HG03520 (cell line): ENCODE measurements around the gene IRAK1.

Experiments used
- ATAC-seq: cut with Tn5 transposase; IDR thresholded peaks from one replicate; pipeline ENCODE4 v1.9.1; 2021; ENCODE audit warnings: mild to moderate bottlenecking, moderate library complexity; ENCODE audit not compliant: unreplicated experiment

Gene IRAK1

DNA sequence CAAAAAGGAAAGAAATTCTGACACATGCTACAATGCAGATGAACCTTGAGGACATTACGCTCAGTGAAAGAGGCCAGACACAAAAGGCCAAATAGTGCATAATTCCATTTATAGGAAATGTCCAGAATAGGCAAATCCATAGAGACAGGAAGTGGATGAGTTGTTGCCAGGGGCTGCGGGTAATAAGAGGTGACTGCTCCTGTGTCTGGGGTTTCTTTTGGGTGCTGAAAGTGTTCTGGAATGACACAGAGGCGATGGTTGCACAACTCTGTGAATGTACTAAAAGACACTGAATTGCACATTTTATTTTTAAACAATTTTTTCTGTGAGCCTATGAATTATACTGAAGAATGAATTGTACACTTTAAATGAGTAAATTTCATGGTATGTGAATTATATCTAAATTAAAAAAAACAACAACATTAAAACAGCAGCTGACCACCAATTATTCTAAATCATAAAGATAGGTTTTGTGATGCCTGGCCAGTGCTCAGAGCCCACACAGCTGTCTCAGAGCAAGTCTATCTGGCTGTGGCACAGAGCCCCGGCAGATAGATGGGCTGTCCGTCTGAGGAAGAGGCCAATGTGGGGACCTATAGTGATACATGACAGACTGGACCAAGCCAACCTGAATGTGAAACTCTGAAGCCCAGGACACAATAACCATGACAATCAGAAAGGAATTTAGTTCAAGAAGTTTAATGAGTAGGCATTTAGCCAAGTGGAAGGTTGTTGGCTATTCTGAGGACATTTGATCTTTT, 23.5 kb upstream of the IRAK1 start:
- ATAC-seq: no peak

DNA sequence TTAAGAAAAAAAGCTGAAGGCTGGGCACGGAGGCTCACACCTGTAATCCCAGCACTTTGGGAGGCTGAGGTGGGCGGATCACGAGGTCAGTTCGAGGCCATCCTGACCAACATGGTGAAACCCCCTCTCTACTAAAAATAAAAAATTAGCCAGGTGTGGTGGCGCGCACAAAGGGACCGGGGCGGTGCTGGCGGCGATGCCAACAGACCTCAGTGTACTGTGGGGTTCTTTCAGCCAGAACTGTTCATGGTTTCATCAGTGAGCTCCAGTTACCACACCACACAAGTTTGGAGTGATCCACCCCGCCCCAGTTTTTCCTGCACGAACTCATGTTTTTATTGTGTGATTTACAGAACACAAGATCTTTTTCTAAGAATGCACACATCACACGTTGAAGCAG, 21.2 kb upstream of the IRAK1 start:
- no peak for ATAC-seq

DNA sequence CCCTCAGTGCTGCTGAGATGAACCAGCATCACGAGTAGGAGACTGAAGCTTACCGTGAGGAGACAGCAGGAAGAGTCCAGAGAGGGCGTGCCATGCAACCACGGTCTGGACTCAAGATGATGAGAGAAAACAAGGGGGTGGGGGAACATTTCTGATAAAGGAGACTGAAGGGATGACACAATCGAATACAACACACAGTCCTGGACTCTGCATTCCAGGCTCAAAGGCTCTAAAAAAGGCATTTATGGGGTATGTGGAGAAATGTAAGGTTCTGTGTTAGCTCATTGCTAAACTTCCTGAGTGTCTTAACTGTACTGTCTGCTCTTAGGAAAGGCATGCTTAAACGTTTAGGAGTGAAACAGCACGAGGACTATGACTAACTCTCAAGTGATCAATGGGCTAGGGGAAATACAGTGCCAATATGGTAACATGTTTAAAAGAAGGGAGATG, 20.6 kb upstream of the IRAK1 start:
- no peak for ATAC-seq

DNA sequence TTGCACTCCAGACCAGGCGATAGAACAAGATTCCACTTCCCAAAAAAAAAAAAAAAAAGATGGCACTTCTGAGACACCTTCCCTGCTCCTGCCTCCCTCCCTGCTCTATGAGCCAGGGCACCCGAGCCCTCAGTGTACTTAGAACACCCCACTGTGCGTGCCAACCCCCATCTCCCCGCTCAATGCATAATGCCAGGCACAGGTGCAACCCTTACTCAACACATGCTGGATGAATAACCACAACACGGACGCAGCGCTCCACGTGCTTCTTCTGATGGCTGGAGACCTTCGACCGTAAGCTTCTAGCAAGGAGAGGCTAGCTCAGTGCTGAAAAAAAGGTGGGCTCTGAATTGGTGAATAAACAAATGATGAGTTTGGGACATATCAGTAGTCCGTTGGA, 19.9 kb upstream of the IRAK1 start:
- no peak for ATAC-seq

DNA sequence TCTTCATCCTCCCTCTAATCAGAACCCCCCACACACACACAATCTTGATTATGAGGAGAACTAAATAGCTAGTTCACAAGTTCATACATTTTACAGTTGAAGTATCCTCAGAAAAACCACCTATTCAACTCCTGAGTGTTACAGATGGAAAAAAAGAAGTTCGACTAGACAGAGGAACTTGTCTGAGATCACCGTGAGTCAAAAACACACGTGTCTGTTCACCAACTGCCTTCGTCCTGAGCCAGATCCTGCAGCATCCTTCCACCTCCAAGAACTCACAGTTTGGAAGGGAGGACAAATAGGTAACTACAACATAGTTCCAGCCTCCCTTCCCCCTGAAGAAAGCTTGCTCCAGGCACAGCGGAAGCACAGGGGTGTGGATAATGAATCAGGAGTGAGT, 19.0 kb upstream of the IRAK1 start:
- no peak for ATAC-seq

DNA sequence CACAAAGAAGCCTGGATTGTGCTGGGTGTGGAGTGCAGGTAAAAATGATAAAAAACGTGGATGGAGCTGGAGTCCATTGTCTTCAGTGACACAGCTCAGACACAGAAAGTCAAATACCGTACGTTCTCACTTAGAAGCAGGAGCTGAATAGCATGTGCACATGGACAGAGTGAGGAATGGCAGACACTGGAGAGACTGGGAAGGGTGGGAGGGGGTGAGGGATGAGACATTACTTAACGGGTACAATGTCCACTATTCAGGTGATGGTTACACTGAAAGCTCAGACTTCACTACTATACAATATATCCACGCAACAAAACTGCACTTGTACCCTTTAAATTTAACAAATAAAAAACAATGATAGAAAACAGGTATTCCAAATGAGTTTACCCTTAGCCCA, 18.1 kb upstream of the IRAK1 start:
- ATAC-seq: no peak

DNA sequence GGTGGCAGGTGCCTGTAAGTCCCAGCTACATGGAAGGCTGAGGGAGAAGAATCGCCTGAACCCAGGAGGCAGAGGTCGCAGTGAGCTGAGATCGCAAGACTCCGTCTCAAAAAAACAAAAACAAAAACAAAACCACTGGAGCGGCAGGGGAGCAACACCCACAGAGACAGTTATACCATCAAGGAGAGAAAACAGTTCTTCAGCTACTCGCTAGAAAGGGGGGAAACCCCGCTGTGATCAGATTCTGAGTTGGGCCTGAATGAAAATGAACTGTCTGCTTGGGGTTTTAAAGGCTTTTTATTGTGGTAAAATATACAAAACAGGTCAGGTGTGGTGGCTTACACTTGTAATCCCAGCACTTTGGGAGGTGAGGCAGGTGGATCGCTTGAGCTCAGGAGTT, 16.8 kb upstream of the IRAK1 start:
- ATAC-seq: no peak

DNA sequence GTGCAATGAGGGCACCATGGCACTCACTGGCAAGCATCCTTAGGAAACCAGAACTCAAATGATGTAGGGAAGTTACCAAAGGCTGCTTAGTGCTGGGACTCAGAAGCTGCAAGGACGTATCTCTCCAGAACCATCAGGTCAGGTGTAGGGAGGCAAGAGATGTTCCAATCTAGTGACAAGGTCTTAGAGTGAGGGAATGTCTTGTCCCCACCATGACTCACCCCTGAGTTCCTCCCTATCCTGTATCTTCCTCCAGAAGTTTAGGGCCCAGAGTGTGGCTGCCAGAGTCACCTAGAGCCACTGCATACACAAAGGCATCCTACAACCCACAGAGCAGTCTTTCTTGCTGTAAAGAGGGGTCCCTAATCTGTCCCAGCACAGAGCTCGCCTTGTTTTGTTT, 14.1 kb upstream of the IRAK1 start:
- ATAC-seq: no peak

DNA sequence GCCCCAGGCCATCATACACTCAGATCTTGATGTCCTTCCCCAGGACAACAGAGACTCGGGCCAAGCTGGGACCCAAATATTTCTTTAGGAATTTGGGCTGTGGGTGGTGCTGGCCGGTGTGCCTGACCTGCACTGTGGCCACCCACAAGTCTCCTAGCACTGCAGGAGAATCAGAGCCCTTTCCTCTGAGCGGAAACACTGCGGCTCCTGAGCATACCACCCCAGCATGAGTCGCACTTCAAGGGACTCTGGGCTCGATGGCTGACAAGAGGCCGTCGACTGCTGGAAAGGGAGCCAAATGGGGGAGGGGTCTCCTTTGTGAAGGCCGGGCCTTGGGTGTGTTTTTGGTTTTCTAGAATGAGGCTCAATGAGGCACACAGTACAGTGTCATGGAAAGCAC, 13.0 kb upstream of the IRAK1 start:
- ATAC-seq: no peak

DNA sequence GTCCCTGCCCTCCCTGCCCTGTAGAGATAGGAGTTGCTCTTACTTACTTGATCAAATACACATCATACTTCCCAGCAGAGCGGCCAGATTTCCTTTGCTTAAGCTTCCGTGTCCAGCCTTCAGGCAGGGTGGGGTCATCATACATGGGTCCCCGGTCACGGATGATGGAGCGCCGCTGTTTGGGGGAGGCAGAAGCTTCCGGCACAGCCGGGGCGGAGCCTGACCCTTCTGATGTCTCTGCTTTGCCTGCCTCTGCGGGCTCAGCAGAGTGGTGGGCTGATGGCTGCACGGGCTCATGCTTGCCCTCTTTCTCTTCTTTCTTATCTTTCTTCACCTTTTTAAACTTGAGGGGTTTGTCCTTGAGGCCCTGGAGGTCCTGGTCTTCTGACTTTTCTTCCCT, 12.5 kb upstream of the IRAK1 start:
- no peak for ATAC-seq

DNA sequence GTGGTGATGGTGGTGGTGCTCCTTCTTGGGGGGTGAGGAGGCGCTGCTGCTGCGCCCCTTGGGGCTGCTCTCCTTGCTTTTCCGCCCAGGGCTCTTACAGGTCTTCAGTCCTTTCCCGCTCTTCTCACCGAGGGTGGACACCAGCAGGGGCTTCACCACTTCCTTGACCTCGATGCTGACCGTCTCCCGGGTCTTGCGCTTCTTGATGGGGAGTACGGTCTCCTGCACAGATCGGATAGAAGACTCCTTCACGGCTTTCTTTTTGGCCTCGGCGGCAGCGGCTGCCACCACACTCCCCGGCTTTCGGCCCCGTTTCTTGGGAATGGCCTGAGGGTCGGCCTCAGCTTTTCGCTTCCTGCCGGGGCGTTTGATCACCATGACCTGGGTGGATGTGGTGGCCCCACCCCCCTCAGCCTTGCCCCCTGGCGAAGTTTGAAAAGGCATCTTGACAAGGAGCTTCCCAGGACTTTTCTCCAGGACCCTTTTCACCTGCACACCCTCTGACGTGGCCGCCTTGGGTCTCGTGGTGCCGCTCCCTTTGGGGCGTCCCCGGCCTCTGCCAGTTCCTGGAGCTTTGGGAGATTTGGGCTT, 11.1 kb upstream of the IRAK1 start:
- ATAC-seq: no peak

DNA sequence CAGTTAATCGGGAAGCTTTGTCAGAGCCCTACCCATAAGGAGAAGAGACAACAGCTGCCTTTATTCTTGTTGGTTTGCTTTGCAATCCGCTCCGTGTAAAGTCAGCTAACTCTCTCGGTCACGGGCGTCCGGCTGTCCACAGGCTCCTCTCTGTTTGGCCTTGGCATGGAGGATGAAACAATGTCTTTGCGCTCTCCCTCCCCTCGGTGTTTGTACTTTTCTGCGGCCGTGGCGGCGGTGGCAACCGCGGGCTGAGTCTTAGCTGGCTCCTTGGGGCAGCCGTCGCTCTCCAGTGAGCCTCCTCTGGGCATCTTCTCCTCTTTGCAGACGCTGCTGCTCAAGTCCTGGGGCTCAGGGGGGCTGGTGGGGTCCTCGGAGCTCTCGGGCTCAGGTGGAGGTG, 10.6 kb upstream of the IRAK1 start:
- no peak for ATAC-seq

DNA sequence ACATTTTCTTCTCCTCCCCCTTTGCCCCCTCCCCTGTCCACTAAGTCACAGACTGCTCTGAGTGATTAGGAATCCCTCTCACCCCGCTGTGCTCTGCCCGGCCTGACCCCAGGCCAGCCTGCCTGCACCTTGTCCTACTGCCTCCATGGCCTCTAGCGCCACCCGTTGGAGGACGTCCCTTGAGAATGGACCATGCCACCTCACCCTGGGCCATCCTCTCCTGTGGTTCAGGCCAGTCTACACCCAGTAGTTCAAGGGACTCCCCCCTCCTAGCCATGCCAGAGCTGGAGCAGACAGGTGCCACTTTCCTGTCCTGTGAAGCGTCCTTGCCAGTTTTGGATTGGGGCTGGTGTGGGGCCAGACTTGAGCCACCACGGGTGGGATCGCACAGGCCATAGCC, 9.7 kb upstream of the IRAK1 start:
- ATAC-seq: no peak

DNA sequence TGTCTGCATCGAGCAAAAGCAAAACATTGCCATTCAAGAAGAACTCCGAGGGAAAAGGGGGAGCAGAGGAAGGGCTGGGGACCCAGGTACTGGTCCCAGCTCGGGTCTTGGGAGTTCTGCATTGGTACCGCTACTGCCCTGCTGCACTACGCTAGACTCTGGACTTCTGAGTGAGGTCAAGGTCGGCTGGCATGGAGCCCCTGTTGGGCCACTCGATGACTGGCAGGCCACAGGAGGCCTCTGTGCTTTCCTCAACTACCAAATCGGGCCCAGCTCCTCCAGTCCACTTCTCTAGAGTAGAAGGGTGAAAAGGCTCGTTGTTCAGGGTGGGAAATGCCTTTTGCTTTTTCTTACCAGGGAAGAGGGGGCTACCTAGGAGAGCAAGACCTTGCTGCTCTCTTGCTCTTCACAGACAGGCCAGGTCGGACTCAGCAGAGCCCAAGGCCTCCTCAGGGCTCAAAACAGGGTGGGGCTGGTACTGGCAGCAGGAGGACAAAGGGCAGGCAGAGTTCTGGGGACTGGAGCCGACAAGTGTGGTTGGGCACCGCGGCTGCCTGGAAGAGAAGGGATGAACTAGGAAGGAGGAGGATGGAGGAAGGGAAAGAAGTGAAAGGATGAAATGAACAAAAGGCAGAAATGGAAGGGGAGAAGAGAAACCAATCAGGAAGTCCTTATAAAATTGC, 8.9 kb upstream of the IRAK1 start:
- no peak for ATAC-seq

DNA sequence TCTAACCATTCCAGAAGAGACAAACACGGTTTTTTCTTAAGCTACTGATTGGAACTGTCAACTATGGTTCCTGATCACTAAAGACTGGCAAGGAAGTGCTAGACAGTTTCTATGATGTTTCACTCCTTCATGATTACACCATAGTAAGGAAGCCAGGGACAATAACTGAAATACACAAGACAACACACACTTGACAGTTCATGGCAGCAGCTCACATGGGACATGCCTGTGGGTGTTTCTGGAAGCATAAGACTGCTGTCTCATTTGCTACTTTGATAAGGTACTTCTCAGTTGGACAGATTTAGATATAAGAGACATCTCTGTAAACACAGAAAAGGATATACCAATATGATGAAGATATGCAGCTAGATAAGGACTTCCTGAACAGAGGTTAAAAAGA, 8.3 kb upstream of the IRAK1 start:
- no peak for ATAC-seq

DNA sequence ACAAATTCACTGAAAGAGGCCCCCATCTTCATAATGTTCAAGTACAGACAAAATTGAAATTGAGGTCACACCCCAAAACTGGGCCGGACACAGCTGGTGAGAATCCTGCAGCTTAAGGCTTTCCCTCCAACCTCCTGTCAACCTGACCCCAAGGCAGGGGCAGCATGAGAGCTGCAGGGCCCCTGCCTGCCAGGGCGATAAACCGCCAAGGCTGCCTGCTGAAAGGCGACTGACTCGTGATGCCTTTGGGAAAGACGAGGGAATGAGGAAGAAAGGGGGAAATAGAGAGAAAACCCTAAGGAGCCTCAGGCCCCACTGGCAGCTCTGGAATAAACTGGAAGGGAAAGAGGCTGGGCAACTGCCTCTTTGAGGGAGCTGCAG, 7.3 kb upstream of the IRAK1 start:
- ATAC-seq: no peak

DNA sequence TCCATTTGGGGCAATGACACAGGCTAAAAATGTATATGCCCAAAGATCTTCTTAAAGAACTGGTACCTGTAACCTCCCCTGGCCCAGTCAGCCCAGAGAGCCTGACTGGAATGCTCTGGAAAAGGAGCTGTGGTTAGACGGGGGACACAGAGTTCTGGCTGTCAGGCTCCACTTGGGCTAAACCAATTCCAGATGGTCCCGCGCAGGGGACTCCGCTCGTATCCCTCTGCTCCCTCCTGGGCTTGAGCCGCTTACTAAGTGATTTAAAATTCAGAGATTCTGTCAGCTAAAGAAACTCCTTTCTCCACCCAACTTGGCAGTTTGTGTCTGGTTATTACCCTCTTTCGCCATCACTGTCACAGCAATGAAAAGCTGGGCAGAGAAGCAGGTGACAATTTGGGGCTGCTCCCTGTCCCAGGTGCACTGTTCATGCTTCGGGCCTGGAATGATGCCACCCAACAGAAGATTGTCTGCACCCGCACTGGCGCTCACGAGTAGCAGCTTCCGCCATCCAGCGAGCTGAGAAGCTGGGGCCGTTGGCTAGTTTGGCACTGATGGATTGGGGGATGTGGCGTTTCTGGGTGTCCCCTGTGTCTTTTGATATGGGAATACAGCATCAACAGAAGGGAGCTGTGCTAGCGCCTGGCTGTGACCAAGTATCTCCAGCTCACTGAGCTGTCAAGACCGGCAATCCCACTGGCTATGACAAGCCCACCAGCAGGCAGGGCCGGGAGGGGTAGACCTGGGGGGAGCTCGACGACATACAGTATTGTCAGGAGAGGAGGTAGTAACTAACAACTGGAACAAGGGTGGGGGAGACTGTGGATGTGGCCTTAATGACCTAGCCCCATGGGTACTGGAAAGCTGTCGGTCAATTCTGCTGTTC, 6.7 kb upstream of the IRAK1 start:
- ATAC-seq: no peak

DNA sequence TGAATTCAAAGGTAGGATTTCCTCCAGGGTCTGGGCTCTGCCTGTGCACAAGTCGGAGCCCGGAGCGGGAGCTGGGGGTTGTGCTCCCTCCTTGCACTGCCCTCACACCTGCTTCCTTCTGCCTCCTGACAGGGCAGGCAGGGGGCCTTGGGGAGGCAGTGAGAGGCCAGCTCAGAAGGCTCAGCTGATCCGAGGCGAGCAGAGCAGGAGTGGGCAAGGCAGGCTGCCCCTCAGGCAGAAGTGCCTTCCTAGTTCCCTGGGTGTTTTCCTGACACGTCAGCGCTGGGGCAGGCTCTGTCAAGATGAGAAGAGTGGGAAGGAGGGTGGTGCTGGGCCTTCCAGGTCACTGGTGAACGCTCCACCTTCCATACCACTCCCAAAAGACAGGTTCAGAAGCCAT, 5.5 kb upstream of the IRAK1 start:
- no peak for ATAC-seq

DNA sequence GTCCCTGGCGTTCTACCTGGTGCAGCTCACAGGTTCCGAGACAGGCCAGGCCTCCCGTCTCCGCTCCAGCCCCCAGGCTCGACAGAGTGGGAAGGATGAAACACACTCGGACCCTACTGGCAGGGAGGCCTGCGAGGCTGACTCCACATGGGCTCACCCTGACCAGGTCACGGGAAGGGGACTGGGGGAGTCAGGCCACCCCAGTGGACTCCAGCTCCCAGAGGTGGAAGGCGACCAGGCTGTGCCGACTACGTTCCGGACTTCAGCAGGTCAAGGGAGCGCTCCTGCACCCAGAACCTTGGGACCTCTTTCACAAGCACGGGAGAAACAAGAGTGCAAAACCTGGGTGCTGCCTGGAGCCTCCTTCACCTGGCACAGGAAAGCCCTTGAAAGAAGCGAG, 4.6 kb upstream of the IRAK1 start:
- ATAC-seq: no peak

DNA sequence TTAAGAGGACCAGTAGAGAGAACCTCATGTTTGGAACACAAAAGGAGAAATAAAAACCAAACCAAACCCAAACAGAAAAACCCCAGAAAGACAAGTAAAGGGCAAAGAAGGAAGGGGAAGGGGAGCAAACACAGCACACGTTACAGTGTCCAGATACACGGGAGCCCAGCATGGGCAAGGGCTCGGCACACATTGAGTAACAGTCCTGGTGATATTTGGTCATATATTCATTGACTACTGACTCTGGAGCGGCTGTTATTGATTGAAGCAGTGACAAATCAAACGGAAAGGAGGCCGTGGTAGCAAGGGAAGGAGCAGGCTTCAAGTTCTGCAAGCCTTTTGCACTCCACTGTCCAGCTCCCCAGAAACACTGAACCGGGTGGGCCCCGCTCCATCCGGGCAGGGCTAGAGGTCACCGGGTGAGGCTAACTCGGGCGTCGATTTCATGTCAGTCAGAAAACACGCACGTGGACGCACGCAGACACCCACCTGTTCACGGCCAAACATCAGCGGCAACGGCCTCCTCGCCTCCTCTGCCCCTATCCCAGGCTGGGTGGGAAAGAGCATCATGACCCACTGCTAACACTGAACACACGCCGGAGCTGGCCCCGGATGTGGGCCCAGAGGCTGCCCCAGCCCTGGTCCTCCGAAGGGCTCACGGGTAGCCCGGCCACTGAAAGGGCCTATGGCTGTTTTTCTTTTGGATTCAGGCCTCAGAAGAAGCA, 3.7 kb upstream of the IRAK1 start:
- ATAC-seq: no peak

DNA sequence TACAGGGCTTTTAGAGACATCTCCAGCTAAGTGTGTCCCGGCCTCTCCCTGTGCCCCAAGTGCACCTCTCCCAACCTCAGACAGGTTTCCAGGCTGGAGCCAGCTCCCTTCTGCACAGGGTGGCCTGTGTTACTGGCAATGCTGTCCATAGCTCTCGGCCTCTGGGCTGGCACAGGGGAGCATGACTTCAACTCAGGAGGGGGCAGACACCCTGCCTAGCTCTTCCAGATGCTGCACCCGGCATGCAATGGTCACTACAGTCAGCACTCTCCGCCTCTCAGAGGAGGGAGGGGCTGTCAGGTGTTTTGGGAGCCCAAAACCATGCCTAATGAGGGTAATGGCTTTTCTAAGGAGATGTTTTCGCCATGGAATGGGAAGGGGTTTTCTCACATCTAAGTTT, 2.4 kb upstream of the IRAK1 start:
- no peak for ATAC-seq
